ENCODE results near the gene MAPKBP1. TPM values are rescaled to one million over a fixed set of nuclear protein-coding genes. Genes with fewer than 3 reads are reported as not detected.

Gene MAPKBP1
- total and polyA plus RNA-seq, 2 of the 13 experiments (the other 11 are each of a cell fraction or from before 2014, with no cell fraction given): 3.0 to 7.3 TPM

GRCh38 chr15:41849204-41849603 is 74.9 kb downstream of the MAPKBP1 start:
- no peak overlapping the region for H3K4me2 ChIP-seq (ENCODE audit: low read depth, low read length)
- no peak for ATAC-seq
- ChIA-PET CTCF (ENCODE audit: low intra/inter-chr PET ratio, low total read pairs) (no interaction called here), POLR2A (no interaction called here)
- intact Hi-C loops (cut with micrococcal nuclease; ENCODE audit: unreplicated experiment): no loop called here
- DNase-seq (ENCODE audit: low spot score): no peak
- peak; percentile 16 for TF ChIP-seq AGO2 (optimal IDR thresholded peaks at IDR 0.05; ENCODE audit: low read depth, low read length)
- TF ChIP-seq, protein P1, sequence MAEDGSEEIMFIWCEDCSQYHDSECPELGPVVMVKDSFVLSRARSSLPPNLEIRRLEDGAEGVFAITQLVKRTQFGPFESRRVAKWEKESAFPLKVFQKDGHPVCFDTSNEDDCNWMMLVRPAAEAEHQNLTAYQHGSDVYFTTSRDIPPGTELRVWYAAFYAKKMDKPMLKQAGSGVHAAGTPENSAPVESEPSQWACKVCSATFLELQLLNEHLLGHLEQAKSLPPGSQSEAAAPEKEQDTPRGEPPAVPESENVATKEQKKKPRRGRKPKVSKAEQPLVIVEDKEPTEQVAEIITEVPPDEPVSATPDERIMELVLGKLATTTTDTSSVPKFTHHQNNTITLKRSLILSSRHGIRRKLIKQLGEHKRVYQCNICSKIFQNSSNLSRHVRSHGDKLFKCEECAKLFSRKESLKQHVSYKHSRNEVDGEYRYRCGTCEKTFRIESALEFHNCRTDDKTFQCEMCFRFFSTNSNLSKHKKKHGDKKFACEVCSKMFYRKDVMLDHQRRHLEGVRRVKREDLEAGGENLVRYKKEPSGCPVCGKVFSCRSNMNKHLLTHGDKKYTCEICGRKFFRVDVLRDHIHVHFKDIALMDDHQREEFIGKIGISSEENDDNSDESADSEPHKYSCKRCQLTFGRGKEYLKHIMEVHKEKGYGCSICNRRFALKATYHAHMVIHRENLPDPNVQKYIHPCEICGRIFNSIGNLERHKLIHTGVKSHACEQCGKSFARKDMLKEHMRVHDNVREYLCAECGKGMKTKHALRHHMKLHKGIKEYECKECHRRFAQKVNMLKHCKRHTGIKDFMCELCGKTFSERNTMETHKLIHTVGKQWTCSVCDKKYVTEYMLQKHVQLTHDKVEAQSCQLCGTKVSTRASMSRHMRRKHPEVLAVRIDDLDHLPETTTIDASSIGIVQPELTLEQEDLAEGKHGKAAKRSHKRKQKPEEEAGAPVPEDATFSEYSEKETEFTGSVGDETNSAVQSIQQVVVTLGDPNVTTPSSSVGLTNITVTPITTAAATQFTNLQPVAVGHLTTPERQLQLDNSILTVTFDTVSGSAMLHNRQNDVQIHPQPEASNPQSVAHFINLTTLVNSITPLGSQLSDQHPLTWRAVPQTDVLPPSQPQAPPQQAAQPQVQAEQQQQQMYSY (CRISPR knock-in tag; IDR thresholded peaks at IDR 0.05): no peak
- no peak for TF ChIP-seq ZNF235 (CRISPR knock-in tag; IDR thresholded peaks at IDR 0.05; ENCODE audit: borderline replicate concordance)
- TF ChIP-seq HNRNPK (IDR thresholded peaks at IDR 0.05; ENCODE audit: low read depth, low read length, poor library complexity, severe bottlenecking): no peak
- TF ChIP-seq GMEB1 (CRISPR knock-in tag; IDR thresholded peaks at IDR 0.05; ENCODE audit: borderline replicate concordance): no peak
- no peak for TF ChIP-seq ZSCAN20 (CRISPR knock-in tag; IDR thresholded peaks at IDR 0.05; ENCODE audit: borderline replicate concordance)
- no peak for TF ChIP-seq SP1 (IDR thresholded peaks at IDR 0.05)
- no peak for TF ChIP-seq SP1 (CRISPR knock-in tag; IDR thresholded peaks at IDR 0.05)
- H3K4me3 ChIP-seq (replicated peaks in 1 of 3; ENCODE audit: insufficient read depth in 1 of 3, low read depth in 2 of 3, low read length in 3 of 3): no peak overlapping the region
- in situ Hi-C loops (cut with HindIII; ENCODE audit: extremely low pct_ligation_motif_present, low pct_unique_long_range_greater_than_20kb): no loop called here
- 70% methylated on average over 6 of the region's 6 CpGs for WGBS (ENCODE audit: low lambda C conversion rate)
- H3K9ac ChIP-seq (ENCODE audit: insufficient read depth, low read depth, low read length): no peak overlapping the region
- TSS peak; percentile 39 for BruUV-seq (replicated peaks)
- no peak overlapping the region for H2AFZ ChIP-seq (ENCODE audit: low read length)
- FAIRE-seq: no peak
- H3K27ac ChIP-seq (ENCODE audit: extremely low read length, insufficient read depth, low read length): no peak overlapping the region
- H3K4me1 ChIP-seq (ENCODE audit: insufficient read depth, low read length): no peaks in the 10 kb centered on the region
- H3K27me3 ChIP-seq (ENCODE audit: control insufficient read depth in 1 of 2, insufficient read depth in 2 of 2, low read length in 2 of 2): peaks cover 0 to 4% of the 10 kb centered on the region in 2 experiments; a peak in 3 of 5 replicates
- H3K79me2 ChIP-seq (ENCODE audit: insufficient read depth, low read length): no peaks in the 10 kb centered on the region
- no peaks in the 10 kb centered on the region; the same call in 1 of the 2 replicates for H4K20me1 ChIP-seq (ENCODE audit: insufficient read depth, low read length)
- H3K9me3 ChIP-seq (ENCODE audit: low read length): no peaks in the 10 kb centered on the region
- H3K36me3 ChIP-seq (replicated peaks in 1 of 2; ENCODE audit: control insufficient read depth in 1 of 2, insufficient read depth in 2 of 2, low read length in 2 of 2): peaks cover 3 to 5% of the 10 kb centered on the region in 2 experiments; a peak in 1 of 5 replicates
